Vagina (tissue), 2 donors: Measurements from ENCODE around the gene LPAR5.

Experiments
- CTCF ChIP-seq, 3 experiments: fragments of 450-650 bp in 2 of 3; fragments of 200-600 bp in 1 of 3; sonication (generic) in 1 of 3; IDR thresholded peaks; one replicate each; pipeline ENCODE4 v1.5.1; 2017 to 2019; ENCODE audit warnings: antibody characterized with exemption in 3 of 3, mild to moderate bottlenecking in 2 of 3, moderate library complexity in 2 of 3
- POLR2A ChIP-seq, 2 donors: fragments of 450-650 bp; IDR thresholded peaks; one replicate each; pipeline ENCODE4 v1.6.1; 2017; ENCODE audit warnings: antibody characterized with exemption in 2 of 2, mild to moderate bottlenecking in 2 of 2, moderate library complexity in 2 of 2
- POLR2AphosphoS5 ChIP-seq, 2 donors: sonication (generic); formaldehyde crosslinking; IDR thresholded peaks; one replicate each; pipeline ENCODE4 v1.9.0; 2017; ENCODE audit warnings: antibody characterized with exemption in 2 of 2, mild to moderate bottlenecking in 2 of 2, low read depth in 1 of 2; ENCODE audit not compliant: insufficient read depth in 1 of 2

- TF ChIP-seq CTCF (IDR thresholded peaks at IDR 0.05) (no peak), POLR2A (IDR thresholded peaks at IDR 0.05) (no peak), POLR2AphosphoS5 (IDR thresholded peaks at IDR 0.05; ENCODE audit: insufficient read depth in 1 of 2, low read depth in 1 of 2) (no peak)
These were observed 8.0 kb upstream of the LPAR5 start for GRCh38 chr12:6643569-6644256.
